ENCODE data around the gene GLRX3. TPM values are rescaled to one million over a fixed set of nuclear protein-coding genes. Genes with fewer than 3 reads are reported as not detected.

The GLRX3 gene
- total RNA-seq, 1 experiment from 2014 or later: 191 TPM

DNA sequence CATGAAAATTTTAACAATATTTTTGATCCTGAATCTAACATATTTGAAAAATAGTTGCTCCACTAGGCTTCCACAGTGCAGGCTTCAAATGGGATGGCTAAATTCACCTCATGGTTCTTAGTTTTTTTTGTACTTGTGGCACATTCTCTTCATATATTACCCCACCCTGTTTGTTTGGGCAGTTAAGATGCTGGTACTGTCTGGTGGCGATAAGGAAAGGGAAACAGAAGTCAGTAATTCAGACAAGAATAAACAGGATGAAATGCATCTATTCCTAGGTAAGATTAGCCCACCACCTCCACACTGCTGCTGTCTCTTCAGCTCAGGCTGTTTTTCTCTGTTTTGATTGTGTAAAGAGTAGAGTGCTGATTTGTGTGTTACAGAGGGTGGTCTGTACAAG, 44.2 kb downstream of the GLRX3 start:
- DNase-seq: no peak
- H3K9me3 ChIP-seq: no peaks in the 10 kb centered on the region
- H3K27me3 ChIP-seq (replicated peaks; ENCODE audit: control insufficient read depth, insufficient read depth, low read length): no peaks in the 10 kb centered on the region
- peaks cover 2% of the 10 kb centered on the region for H3K36me3 ChIP-seq (ENCODE audit: control insufficient read depth, insufficient read depth, low read length)
- H3K9me3 Mint-ChIP-seq (ENCODE audit: unreplicated experiment): no peaks in the 10 kb centered on the region
- H3K27me3 Mint-ChIP-seq (ENCODE audit: insufficient read depth, unreplicated experiment): no peaks in the 10 kb centered on the region
- CTCF ChIA-PET: interaction anchor here (1.4 kb wide), 2 partner anchors 10 to 70 kb away, joined by 5 to 14 read pairs; partner anchors contain the start of gene C10orf143
- intact Hi-C loops (cut with micrococcal nuclease; ENCODE audit: unreplicated experiment): no loop called here
- BruUV-seq (replicated peaks): no TSS peak
- POLR2A ChIA-PET: no interaction called here
- H3K36me3 Mint-ChIP-seq (ENCODE audit: insufficient read depth, unreplicated experiment): peaks cover 48% of the 10 kb centered on the region
- H3K4me1 ChIP-seq: no peaks in the 10 kb centered on the region
- H3K4me3 ChIP-seq (ENCODE audit: low read depth, low read length): no peak overlapping the region
- no peak overlapping the region for H3K4me3 Mint-ChIP-seq (ENCODE audit: unreplicated experiment)
- H3K27ac Mint-ChIP-seq (ENCODE audit: unreplicated experiment): no peak overlapping the region
- TF ChIP-seq, protein P1, sequence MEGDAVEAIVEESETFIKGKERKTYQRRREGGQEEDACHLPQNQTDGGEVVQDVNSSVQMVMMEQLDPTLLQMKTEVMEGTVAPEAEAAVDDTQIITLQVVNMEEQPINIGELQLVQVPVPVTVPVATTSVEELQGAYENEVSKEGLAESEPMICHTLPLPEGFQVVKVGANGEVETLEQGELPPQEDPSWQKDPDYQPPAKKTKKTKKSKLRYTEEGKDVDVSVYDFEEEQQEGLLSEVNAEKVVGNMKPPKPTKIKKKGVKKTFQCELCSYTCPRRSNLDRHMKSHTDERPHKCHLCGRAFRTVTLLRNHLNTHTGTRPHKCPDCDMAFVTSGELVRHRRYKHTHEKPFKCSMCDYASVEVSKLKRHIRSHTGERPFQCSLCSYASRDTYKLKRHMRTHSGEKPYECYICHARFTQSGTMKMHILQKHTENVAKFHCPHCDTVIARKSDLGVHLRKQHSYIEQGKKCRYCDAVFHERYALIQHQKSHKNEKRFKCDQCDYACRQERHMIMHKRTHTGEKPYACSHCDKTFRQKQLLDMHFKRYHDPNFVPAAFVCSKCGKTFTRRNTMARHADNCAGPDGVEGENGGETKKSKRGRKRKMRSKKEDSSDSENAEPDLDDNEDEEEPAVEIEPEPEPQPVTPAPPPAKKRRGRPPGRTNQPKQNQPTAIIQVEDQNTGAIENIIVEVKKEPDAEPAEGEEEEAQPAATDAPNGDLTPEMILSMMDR (IDR thresholded peaks at IDR 0.05; ENCODE audit: insufficient read depth in 1 of 2, low read depth in 1 of 2, low read length in 1 of 2, severe bottlenecking in 1 of 2, unreplicated experiment in 1 of 2): no peak
- no peaks in the 10 kb centered on the region for H3K4me1 Mint-ChIP-seq (ENCODE audit: low read depth, unreplicated experiment)

DNA sequence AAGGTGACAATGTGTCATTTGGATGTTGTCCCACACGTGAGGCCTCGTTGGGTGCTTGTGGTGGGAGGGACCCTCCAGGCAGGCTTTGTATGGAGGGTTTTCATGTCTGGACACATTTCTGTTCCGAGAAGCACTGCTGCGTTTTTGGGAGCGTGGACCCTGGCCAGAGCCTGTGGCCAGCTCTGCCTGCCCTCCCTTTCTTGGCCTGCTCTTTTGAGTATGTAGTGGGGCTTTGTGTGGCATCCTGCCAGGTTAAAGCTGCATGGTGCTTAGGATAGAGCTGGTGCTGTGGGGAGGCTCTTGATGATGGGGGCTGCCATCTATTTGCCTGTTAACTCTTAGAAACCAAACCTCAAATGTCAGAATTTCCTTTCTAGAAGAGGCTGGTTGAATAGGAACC, 45.7 kb downstream of the GLRX3 start:
- TF ChIP-seq, protein P1 (IDR thresholded peaks at IDR 0.05; ENCODE audit: insufficient read depth in 1 of 2, low read depth in 1 of 2, low read length in 1 of 2, severe bottlenecking in 1 of 2, unreplicated experiment in 1 of 2): no peak
- intact Hi-C loops (cut with micrococcal nuclease; ENCODE audit: unreplicated experiment): no loop called here
- no peak overlapping the region for H3K27ac Mint-ChIP-seq (ENCODE audit: unreplicated experiment)
- Histone ChIP-seq H3K4me3 (ENCODE audit: low read depth, low read length) (no peak overlapping the region), H3K9me3 (no peaks in the 10 kb centered on the region), H3K4me1 (no peaks in the 10 kb centered on the region), H3K36me3 (ENCODE audit: control insufficient read depth, insufficient read depth, low read length) (peaks cover 2% of the 10 kb centered on the region), H3K27me3 (replicated peaks; ENCODE audit: control insufficient read depth, insufficient read depth, low read length) (no peaks in the 10 kb centered on the region)
- no peak for DNase-seq
- no peaks in the 10 kb centered on the region for H3K4me1 Mint-ChIP-seq (ENCODE audit: low read depth, unreplicated experiment)
- ChIA-PET POLR2A (no interaction called here), CTCF (no interaction called here)
- no peaks in the 10 kb centered on the region for H3K27me3 Mint-ChIP-seq (ENCODE audit: insufficient read depth, unreplicated experiment)
- H3K9me3 Mint-ChIP-seq (ENCODE audit: unreplicated experiment): no peaks in the 10 kb centered on the region
- no TSS peak for BruUV-seq (replicated peaks)
- H3K36me3 Mint-ChIP-seq (ENCODE audit: insufficient read depth, unreplicated experiment): peaks cover 58% of the 10 kb centered on the region
- H3K4me3 Mint-ChIP-seq (ENCODE audit: unreplicated experiment): no peak overlapping the region

DNA sequence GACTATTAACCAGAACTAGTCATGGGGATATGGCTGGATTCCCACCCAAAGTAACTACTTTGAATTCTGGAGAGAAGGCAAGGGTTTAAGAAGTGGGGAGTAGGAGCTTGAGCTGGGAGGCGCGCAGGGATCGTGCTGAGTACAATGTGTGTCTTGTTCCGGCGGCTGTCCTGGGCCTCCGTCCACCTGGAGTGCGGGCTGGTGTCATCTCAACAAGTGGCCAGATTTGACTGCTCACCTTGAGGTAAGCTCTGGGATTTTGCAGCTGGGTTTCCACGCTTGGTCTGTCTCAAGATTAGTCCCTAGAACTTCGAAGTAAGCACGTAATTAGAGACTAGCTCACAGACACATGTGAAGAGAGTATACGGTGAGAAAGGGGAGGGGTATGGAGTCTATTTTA, 49.4 kb downstream of the GLRX3 start:
- no peaks in the 10 kb centered on the region for H3K27me3 ChIP-seq (replicated peaks; ENCODE audit: control insufficient read depth, insufficient read depth, low read length)
- POLR2A ChIA-PET: no interaction called here
- peaks cover 2% of the 10 kb centered on the region; the same call in 1 of the 2 replicates for H3K36me3 ChIP-seq (ENCODE audit: control insufficient read depth, insufficient read depth, low read length)
- H3K4me3 ChIP-seq (ENCODE audit: low read depth, low read length): no peak overlapping the region
- BruUV-seq (replicated peaks): no TSS peak
- Mint-ChIP-seq H3K27me3 (ENCODE audit: insufficient read depth, unreplicated experiment) (no peaks in the 10 kb centered on the region), H3K4me1 (ENCODE audit: low read depth, unreplicated experiment) (no peaks in the 10 kb centered on the region), H3K4me3 (ENCODE audit: unreplicated experiment) (no peak overlapping the region), H3K9me3 (ENCODE audit: unreplicated experiment) (no peaks in the 10 kb centered on the region), H3K36me3 (ENCODE audit: insufficient read depth, unreplicated experiment) (peaks cover 74% of the 10 kb centered on the region), H3K27ac (ENCODE audit: unreplicated experiment) (no peak overlapping the region)
- CTCF ChIA-PET: no interaction called here
- intact Hi-C loops (cut with micrococcal nuclease; ENCODE audit: unreplicated experiment): no loop called here
- TF ChIP-seq, protein P1 (IDR thresholded peaks at IDR 0.05; ENCODE audit: insufficient read depth in 1 of 2, low read depth in 1 of 2, low read length in 1 of 2, severe bottlenecking in 1 of 2, unreplicated experiment in 1 of 2): no peak
- no peaks in the 10 kb centered on the region for H3K9me3 ChIP-seq
- DNase-seq: no peak
- no peaks in the 10 kb centered on the region for H3K4me1 ChIP-seq
